Endometrial microvascular endothelial cells (primary cell): ENCODE results near the gene MAPKBP1. TPM values are rescaled to one million over a fixed set of nuclear protein-coding genes. Genes with fewer than 3 reads are reported as not detected.

Experiments
- in situ Hi-C: cut with HindIII; loops from 2 replicates; pipeline ENCODE4 v1.10.0; 2017; ENCODE audit warnings: low sequenced_read_pairs, low pct_unique_long_range_greater_than_20kb; ENCODE audit errors: inconsistent ontology term
- total RNA-seq: library from RNA; depleted of rRNA; stranded (reverse); fragments of >200 nt; gene quantifications from one replicate; pipeline ENCODE4 v1.2.3, GENCODE V29; 2015; ENCODE audit errors: inconsistent ontology term

MAPKBP1 gene
- total RNA-seq, 1 donor from 2014 or later, result 22.2 TPM

DNA sequence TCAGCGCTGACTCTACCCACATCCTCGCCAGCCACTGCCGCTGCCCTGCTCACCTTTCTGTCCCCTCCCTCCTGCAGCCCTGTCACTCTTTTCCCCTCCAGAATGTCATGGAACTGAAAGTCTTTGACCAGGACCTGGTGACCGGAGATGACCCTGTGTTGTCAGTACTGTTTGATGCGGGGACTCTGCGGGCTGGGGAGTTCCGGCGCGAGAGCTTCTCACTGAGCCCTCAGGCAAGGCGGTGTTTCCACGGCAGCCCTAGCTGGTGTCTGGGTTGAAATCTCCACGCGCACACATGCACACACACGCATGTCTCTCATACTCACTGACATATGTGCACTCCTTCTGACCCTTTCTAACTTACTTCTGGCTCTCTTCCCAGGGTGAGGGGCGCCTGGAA, 66.4 kb downstream of the MAPKBP1 start:
- in situ Hi-C loops, result no loop called here

DNA sequence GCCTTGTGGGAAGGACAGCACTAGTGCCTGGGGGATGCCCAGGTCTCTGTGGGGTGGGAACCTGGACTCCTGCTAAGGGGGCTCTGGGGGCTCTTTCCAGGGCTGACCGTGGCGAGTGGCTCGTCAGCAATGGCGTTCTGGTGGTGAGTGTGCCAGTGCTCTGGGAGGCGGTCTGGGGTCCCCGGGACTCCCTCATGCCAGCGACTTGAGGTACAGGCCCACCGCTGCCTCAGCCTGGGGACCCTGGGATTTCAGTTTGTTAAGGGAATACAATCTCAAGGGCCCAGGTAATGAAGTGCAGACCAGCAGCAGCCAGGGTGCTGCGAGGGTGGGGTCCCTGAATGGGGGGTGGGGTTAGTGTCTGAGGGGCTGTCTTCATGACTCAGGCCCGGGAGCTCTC, 66.8 kb downstream of the MAPKBP1 start:
- in situ Hi-C loops, result no loop called here

DNA sequence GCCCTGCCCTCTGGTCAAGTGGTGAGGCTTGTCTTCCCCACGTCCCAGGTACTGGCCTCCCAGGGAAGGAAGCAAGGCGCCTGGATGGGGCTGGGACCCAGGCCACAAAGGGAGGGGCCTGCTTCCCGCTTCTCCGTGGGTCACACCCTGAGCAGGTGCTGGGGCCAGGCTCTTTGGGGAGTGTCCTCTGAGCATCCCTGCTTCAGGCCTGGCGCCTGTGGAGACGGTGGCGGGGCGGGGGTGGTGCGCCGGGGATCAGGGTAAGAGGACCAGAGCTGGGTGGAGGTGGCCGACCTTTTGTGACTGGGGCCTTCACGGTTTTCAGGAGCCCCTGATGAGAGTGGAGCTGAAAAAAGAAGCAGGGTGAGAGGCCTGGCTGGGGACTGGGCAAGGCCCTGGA, 67.9 kb downstream of the MAPKBP1 start:
- in situ Hi-C loops, result no loop called here

DNA sequence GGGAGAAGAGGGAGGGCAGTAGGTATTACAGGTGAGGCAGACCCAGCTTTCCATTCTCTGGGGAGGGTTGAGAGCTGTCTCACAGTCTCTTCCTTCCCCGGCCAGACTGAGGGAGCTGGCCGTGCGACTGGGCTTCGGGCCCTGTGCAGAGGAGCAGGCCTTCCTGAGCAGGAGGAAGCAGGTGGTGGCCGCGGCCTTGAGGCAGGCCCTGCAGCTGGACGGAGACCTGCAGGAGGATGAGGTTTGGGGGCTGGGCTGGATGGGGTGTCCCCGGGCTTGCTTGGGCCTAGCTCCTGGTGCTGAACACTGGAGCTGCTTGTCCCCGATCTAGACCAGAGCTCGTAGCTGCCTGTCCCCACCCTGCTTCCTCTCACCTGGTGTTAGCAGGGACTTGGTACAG, 69.3 kb downstream of the MAPKBP1 start:
- in situ Hi-C loops, result no loop called here

DNA sequence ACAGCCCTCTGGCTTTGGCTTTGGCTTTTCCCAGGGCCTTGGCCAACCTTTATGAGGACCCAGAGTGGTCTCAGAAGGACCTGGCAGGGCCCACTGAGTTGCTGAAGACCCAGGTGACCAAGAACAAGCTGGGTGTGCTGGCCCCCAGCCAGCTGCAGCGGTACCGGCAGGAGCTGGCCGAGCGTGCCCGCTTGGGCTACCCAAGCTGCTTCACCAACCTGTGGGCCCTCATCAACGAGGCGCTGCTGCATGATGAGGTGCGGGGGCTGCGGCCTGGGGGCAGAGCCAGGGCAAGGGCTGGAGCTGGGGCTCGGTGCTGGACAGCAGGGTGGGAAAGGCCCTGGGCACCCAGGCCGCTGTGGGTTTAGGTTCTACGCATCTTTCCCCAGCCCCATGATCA, 70.5 kb downstream of the MAPKBP1 start:
- in situ Hi-C loops, result no loop called here

DNA sequence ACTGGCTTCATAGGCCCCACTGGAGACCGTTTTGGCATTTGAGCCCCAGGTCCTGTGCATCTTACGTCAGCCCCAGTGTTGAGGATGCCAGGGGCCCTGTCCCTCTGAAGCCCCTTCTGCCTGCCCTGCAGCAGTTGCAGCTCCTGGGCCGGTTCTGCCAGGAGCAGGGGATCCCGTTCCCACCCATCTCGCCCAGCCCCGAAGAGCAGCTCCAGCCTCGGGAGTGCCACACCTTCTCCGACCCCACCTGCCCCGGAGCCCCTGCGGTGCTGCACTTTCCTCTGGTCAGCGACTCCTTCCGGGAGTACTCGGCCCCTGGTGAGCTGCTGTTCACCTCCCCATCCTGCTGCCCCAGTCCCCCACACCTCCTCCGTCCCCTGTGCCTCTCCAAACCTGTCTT, 72.9 kb downstream of the MAPKBP1 start:
- in situ Hi-C loops, result no loop called here

DNA sequence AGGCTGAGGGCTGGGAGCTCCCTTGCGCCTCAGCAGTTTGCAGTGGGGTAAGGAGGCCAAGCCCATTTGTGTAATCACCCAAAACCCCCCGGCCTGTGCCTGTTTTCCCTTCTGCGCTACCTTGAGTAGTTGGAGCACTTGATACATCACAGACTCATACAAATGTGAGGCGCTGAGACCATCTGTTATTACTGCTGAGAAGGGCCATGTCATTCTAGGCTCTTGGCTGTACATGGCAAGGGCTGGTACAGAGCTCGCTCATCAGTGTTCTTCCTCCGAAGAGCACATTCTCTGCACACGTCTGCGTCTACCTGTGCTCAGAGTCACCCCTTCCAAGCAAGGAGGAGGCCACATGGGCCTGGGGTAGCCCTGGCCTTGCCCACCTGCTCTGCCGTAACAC, 73.7 kb downstream of the MAPKBP1 start:
- in situ Hi-C loops, result no loop called here

DNA sequence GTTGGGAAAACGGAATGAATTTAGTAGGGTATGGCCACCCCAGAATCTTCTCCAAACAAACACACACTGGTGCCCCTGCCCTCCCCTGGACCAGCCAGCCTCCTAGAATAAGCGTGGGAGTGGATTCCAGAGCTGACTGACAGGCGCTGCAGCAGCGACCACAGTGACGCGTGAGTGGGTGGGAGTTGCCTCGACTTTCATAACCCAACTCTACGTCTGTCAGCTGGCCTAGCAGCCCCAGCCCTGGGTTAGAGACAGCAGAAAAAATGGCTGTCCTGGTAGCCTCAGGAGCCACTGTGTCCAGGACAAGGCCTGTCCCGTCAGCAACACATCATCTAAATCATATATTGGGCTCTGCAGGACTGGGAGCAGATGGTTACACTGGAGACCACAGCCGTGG, 74.3 kb downstream of the MAPKBP1 start:
- in situ Hi-C loops, result no loop called here

DNA sequence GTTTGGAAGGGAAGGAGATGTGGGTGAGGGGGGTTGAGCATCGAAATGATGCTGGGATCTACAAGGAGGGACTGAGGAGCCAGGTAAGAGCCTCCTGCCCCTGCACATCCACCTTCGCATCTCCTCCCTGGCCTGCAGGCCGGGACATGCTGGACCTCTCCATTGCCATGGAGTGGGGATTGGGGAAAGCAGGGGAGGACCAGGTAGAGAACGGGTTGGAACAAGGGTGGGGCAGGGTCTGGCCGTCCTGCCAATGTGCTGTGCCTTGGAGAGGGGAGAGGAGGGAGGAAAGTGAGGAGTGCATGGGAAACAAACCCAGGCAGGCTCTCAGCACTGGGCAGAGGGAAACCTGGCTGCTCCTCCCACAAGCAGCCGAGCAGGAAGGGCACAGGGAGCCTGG, 74.9 kb downstream of the MAPKBP1 start:
- in situ Hi-C loops, result no loop called here

DNA sequence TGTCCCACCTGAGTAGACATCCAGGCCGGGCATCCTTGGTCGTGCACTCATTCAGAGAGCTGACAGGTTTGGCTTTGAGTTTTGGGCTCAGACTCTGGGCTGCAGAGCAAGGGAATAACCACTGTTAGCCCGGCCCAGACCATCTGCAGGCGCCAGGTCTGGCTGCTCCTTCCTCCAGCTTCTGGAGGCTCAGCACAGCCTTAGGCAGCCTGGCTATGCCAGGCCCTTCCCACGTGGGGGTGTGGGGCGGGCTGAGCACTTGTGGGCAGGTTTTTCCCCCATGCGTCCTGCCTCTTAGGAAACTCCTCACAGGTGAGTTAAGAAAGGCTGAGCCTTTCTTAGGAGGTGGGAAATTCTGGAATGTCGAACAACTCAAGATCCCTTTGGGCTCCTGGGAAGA, 75.6 kb downstream of the MAPKBP1 start:
- in situ Hi-C loops, result no loop called here

DNA sequence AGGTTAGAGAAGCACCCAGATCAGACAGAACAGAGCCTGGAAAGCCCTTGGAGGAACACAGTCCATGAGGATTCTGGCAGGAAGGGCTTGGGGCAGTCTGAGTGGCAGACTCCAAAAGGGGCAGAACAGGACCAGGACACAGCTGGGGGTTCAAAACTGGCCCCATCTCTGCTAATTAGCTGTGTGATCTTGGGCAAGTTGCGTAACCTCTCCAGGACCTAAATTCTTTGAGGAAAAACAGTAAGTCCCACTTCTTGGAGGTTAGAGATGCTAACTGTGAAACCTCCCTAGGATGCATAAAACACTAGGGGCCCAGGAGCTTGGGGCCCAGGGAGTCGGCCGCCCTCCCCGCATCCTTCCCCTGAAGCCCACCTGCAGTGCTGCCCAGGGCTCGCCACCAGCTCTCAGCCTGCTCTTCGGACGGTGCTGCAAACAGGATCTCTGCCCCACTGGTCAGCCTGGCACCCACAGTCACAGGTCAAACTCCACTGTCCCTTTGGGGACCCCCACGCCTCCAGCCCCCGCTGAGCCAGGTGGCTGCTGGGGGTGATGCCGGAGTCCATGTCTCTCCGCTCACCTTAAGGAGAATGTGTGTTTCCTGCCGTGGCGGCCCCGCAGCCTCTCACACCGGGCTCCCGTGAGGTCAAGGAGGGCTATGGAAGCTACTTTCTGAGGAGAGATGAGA, 76.3 kb downstream of the MAPKBP1 start:
- in situ Hi-C loops, result no loop called here

DNA sequence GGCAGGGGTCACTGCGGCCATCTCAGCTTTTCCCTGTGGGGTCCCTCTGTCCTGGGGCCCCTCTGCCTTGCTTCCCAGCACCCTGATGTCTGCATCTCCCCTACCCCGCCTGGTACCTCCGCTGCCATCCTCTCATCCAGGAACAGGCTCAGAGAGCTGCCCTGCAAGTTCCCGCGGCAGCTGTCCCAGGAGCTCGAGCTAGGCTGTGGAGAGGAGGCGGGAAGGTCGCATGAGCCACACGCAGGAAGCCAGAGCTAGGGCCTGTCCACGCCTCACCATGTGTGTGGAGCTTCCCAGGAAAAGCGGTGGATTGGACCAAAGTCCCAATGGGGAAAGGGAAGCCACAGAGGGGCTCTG, 76.9 kb downstream of the MAPKBP1 start:
- in situ Hi-C loops, result no loop called here

DNA sequence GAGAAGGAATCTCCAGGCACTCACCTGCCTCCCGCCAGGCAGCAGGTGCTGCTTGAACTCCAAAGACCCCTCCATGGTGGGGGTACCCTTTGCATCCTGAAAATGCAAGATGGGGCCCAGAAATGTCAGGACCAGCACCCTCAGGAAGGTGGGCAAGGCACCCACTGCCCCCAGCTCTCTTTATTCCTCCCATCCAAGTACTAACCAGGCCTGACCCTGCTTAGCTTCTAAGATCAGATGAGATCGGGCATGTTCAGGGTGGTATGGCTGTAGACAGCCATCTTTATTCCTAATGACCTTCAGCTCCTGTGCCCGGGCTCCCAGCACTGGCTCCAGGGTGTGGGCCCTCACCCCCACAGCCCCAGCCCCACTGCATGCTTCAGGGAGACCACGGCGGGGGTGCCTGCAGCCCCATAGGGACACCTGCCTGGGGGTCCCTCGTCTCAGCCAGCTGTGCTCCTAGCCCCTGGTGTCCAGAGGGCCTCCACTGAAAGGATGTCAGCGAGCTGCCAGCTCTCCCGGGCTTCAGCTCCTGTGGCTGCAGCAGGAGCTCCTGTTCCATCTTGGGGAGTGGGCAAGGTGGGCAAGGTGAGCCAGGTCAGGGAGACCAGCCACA, 77.6 kb downstream of the MAPKBP1 start:
- in situ Hi-C loops, result no loop called here

DNA sequence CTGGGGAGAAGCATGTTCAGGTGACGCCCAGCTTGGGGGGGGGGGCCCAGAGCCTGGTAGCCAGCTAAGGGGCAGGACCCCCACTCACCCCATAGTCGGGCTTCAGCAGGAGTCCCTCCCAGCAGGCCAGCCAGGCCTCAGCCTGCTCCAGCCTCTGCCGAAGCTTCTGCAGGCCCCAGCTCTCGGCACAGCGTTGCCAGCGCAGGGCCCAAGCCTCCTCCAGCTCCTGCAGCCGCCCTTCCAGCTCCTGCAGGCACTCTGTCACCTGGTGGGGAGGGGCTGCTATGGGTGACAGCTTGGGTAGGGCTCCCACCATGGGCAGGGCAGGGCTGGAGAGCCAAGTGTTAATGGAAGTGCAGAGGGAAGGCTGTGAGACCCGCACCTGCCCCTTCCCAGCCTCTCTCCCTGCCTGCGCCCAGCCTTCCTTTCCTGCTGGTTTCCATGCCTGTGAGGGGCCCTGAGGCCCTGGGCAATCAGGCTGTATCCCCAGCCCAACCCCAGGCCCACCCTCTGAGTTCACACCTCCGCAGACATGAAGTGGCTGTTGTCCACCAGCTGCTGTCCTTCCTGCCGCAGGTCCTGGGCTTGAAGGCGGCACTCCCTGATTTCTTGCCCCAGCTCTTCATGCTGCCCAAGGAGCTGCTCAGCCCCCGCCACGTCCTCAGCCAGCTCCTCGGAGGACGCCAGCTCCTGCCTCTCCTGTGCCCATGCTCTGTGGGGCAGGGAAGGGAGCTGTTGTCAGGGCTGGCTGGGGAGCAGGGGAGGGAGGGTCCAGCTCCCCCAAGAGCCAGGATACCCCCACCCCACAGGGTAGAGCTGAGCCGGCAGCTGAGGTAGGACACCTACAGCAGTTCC, 78.7 kb downstream of the MAPKBP1 start:
- in situ Hi-C loops, result no loop called here

DNA sequence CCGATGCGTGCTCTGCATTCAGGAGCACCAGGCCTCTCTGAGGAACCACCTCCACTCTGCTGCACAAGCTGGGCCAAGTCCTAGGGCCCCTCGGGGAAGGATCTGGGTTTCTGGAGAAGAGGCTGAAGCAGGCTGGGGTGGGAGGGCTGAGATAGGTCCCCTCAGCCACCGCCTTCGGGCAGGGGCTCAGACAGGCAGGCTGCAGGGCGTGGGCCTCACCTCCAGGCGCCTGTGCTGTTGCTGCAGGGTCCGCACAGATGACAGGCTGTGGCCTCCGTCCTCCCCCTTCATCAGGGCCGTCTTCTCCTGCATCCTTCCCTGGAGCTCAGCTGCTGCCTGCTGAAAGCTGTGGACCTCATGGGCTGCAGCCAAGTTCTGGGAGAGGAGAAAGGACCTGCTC, 79.5 kb downstream of the MAPKBP1 start:
- in situ Hi-C loops, result no loop called here

DNA sequence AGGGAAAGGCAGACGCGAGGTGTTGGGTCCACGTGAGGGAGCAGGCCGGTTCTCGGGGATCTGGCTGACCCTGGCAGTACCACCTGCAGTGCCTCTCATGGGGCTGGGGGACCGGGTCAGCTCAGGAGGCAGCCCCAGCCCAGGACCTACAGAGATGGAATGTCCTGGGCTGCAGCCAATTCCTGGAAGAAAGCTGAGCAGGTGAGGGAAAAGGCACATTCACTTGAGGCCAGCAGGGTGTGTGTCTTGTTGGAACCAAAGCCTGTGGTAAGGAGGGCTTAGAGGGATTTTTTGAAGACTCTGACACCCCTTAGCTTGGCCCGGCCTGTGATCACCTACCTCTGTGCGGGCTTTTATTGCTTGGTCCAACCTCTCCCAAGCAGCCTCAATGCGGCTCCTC, 80.2 kb downstream of the MAPKBP1 start:
- in situ Hi-C loops, result no loop called here

DNA sequence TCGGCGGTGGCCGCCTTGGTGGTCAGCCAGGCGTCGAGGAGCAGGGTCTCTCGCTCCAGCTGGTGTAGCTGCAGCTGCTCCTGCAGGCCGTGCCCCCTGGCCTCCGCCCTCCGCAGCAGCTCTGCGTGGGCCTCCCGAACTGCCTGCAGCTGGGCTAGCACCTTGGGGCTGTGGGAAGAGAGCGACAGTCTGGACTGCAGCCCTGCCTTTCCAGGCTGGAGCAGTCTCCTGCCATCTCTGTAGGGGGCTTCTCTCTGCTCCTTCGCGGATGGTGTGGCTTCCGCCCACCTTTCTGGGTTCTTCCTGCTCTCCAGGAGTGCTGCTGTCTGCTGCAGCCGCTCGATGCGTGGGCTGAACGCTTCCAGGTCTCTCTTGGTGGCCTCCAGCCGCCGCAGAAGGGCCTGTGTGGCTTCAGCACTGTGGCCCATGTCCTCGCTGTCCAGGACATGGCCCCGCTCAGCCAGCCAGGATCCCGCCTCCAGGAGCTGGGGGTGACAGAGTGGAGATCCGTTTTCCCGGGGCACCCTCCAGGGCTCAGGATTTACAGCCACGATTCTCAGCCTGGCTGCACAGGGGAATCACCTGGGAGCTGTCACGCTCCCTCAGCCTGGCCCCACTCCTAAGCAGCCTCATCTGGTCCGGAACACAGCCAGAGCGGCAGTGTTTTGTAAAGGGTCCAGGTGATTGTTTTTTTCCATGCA, 81.1 kb downstream of the MAPKBP1 start:
- in situ Hi-C loops, result no loop called here

DNA sequence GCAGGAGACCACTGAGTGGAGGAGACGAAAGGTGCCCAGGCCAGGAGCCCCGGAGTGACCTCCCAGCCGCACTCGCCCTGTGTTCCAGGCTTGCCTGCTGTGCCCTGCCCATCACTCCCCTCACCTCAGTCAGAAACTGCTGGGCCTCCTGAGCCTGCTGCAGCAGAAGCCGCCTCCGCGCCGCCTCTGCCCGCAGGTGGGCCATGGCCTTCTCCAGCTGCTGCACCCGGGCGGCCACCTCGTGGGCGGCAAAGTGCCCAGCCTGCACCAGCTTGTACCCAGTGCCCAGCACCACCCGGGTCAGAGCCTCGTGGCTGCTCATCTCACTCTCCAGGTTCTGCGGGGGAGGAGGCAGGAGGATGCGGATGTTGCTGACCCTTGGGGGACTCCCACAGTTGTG, 82.0 kb downstream of the MAPKBP1 start:
- in situ Hi-C loops, result no loop called here

DNA sequence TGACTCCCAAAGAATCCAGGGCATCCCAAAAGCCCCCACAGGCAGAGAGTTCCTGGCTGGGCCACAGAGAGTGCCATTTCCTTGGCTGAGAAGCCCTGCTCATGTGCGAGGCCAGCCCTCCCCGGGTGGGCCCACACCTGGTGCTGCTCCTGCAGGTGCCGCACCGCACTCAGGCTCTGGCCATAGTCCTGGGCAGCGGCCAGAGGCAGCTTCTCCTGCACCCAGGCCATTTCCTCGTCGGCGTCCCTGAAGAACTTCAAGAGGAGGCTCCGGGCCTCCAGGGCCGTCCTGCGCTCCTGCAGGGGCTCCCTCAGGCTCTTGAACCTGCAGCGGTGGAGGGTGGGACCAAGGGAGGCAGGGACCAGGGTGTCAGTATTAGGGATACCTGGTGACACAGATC, 82.4 kb downstream of the MAPKBP1 start:
- in situ Hi-C loops, result no loop called here

DNA sequence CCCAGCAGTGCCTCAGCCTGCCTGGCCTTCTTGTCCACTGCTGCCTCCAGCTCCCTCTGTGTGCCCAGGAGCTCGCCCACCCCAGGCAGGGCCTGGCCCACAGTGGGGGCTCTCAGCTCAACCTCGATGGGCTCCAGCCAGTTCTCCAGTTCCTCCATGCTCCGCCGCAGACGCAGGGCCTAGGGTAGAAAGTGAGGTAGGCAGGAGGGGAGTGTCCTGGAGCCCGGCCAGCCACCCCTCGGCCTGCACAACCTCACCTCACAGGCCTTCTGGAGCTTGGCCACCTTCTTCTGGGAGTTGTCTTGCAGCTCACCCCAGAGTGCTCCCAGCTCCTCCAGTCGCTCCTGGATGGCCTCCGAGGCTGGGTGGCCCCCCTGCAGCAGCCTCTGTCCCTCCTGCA, 83.0 kb downstream of the MAPKBP1 start:
- in situ Hi-C loops, result no loop called here
